Measurements from ENCODE around the gene LRRC32.
"Not testable (repeated sequence)": the region's sequence is repeated elsewhere in the genome, so short reads cannot be mapped to it uniquely, and the experiment has no call there.

The LRRC32 gene

DNA sequence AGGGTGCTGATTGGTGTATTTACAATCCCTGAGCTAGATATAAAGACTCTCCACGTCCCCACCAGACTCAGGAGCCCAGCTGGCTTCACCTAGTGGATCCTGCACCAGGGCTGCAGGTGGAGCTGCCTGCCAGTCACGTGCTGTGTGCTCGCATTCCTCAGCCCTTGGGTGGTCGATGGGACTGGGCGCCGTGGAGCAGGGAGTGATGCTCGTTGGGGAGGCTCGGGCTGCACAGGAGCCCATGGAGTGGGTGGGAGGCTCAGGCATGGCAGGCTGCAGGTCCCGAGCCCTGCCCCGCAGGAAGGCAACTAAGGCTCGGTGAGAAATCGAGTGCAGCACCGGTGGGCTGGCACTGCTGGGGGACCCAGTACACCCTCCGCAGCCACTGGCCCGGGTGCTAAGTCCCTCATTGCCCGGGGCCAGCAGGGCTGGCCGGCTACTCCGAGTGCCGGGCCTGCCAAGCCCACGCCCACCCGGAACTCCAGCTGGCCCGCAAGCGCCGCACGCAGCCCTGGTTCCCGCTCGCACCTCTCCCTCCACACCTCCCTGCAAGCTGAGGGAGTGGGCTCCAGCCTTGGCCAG lies 61.6 kb downstream of the LRRC32 start:
- DNase-seq: not testable (repeated sequence)

DNA sequence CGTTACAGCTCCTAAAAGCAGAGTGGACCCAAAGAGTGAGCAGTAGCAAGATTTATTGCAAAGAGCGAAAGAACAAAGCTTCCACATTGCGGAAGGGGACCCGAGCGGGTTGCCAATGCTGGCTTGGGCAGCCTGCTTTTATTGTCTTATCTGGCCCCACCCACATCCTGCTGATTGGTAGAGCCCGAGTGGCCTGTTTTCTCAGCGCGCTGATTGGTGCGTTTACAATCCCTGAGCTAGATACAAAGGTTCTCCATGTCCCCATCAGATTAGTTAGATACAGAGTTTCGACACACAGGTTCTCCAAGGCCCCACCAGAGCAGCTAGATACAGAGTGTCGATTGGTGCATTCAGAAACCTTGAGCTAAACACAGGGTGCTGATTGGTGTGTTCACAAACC lies 62.3 kb downstream of the LRRC32 start:
- not testable (repeated sequence) for DNase-seq

All from NCI-H1105 treated with DMSO at 0.1 percent for 48 hours (cell line).